ENCODE results near the gene PPP1CB. TPM values are rescaled to one million over a fixed set of nuclear protein-coding genes. Genes with fewer than 3 reads are reported as not detected.

Gene PPP1CB
- total and polyA plus RNA-seq, 9 donors, result 90.9 to 421 (median 272) TPM

GRCh38 chr2:28713577-28714298, 37.9 kb upstream of the PPP1CB start:
- no peaks in the 10 kb centered on the region for H3K9me3 ChIP-seq
- no peak overlapping the region for H3K4me3 ChIP-seq
- WGBS, 3 donors, result 88 to 92% (median 91%) methylated on average over 8 of the region's 8 CpGs
- H3K27ac ChIP-seq, result no peak overlapping the region
- H3K4me1 ChIP-seq (ENCODE audit: insufficient read depth), result peaks cover 2% of the 10 kb centered on the region
- H3K36me3 ChIP-seq, result no peaks in the 10 kb centered on the region
- intact Hi-C loops (cut with DNase I), result no loop called here
- no peaks in the 10 kb centered on the region for H3K27me3 ChIP-seq
- DNase-seq, result no peak
- no peak for TF ChIP-seq CTCF (IDR thresholded peaks at IDR 0.05)
- TF ChIP-seq POLR2A (IDR thresholded peaks at IDR 0.05), result no peak
- no peak for TF ChIP-seq EP300 (IDR thresholded peaks at IDR 0.05)

- intact Hi-C loops (cut with DNase I), result no loop called here
- H3K9me3 ChIP-seq, result no peaks in the 10 kb centered on the region
- peaks cover 2% of the 10 kb centered on the region for H3K4me1 ChIP-seq (ENCODE audit: insufficient read depth)
- peak in 3 of 5 donors; percentile 31 to 69 (median 39) for DNase-seq
- 29 to 31% (median 29%) methylated on average over 4 of the region's 4 CpGs for WGBS, 3 donors
- H3K36me3 ChIP-seq, result no peaks in the 10 kb centered on the region
- H3K27me3 ChIP-seq, result no peaks in the 10 kb centered on the region
- TF ChIP-seq CTCF (IDR thresholded peaks at IDR 0.05) (no peak), EP300 (IDR thresholded peaks at IDR 0.05) (no peak), POLR2A (IDR thresholded peaks at IDR 0.05) (no peak)
- no peak overlapping the region for H3K4me3 ChIP-seq
- H3K27ac ChIP-seq, result peak overlapping the region in 1 of 2 donors; percentile 8
Observed at GRCh38 chr2:28716265-28716865, 35.3 kb upstream of the PPP1CB start.

- H3K9me3 ChIP-seq, result no peaks in the 10 kb centered on the region
- no peak overlapping the region for H3K27ac ChIP-seq
- DNase-seq, result peak in 1 of 5 donors; percentile 43
- H3K4me3 ChIP-seq, result no peak overlapping the region
- H3K27me3 ChIP-seq, result no peaks in the 10 kb centered on the region
- TF ChIP-seq CTCF (IDR thresholded peaks at IDR 0.05), result no peak
- no peak for TF ChIP-seq EP300 (IDR thresholded peaks at IDR 0.05)
- no peak for TF ChIP-seq POLR2A (IDR thresholded peaks at IDR 0.05)
- 76 to 86% (median 77%) methylated on average over 5 of the region's 5 CpGs for WGBS, 3 donors
- intact Hi-C loops (cut with DNase I), result no loop called here
- H3K4me1 ChIP-seq (ENCODE audit: insufficient read depth), result peaks cover 2% of the 10 kb centered on the region
- H3K36me3 ChIP-seq, result no peaks in the 10 kb centered on the region
Observed at GRCh38 chr2:28717339-28717758, 34.3 kb upstream of the PPP1CB start.

- no peaks in the 10 kb centered on the region for H3K9me3 ChIP-seq
- no peak overlapping the region for H3K4me3 ChIP-seq
- TF ChIP-seq EP300 (IDR thresholded peaks at IDR 0.05) (no peak), POLR2A (IDR thresholded peaks at IDR 0.05) (no peak), CTCF (IDR thresholded peaks at IDR 0.05) (no peak)
- no peak overlapping the region for H3K27ac ChIP-seq
- no peaks in the 10 kb centered on the region for H3K27me3 ChIP-seq
- 83 to 91% (median 89%) methylated on average over 3 of the region's 3 CpGs for WGBS, 3 donors
- intact Hi-C loops (cut with DNase I), result no loop called here
- H3K36me3 ChIP-seq, result no peaks in the 10 kb centered on the region
- H3K4me1 ChIP-seq (ENCODE audit: insufficient read depth), result peaks cover 2% of the 10 kb centered on the region
- DNase-seq, result no peak
Observed at GRCh38 chr2:28720345-28720744, 31.3 kb upstream of the PPP1CB start.

Measured in ovary (tissue), 9 donors.